ENCODE results near the gene CHST12. TPM values are rescaled to one million over a fixed set of nuclear protein-coding genes. Genes with fewer than 3 reads are reported as not detected.

CHST12 gene
- total RNA-seq, 6 experiments from 2014 or later, result 3.0 to 7.9 (median 5.7) TPM

GRCh38 chr7:2496375-2496774 is 93.0 kb downstream of the CHST12 start:
- no peak for TF ChIP-seq POLR2A (IDR thresholded peaks at IDR 0.05)
- no peak for TF ChIP-seq CTCF (IDR thresholded peaks at IDR 0.05)
- WGBS (ENCODE audit: insufficient coverage, low coverage, low lambda C conversion rate, missing lambda C conversion rate), result 93% methylated on average over 4 of the region's 9 CpGs
- H3K36me3 ChIP-seq, result no peaks in the 10 kb centered on the region
- intact Hi-C loops (cut with DNase I), result no loop called here
- no peak for DNase-seq
- H3K27me3 ChIP-seq, result no peaks in the 10 kb centered on the region
- H3K9me3 ChIP-seq, result no peaks in the 10 kb centered on the region
- no peak overlapping the region for H3K27ac ChIP-seq
- H3K4me1 ChIP-seq, result no peaks in the 10 kb centered on the region
- no peak overlapping the region for H3K4me3 ChIP-seq
- ATAC-seq, result no peak

GRCh38 chr7:2497065-2497464 is 93.7 kb downstream of the CHST12 start:
- WGBS (ENCODE audit: insufficient coverage, low coverage, low lambda C conversion rate, missing lambda C conversion rate), result 100% methylated on average over 1 of the region's 3 CpGs
- H3K36me3 ChIP-seq, result no peaks in the 10 kb centered on the region
- no peaks in the 10 kb centered on the region for H3K9me3 ChIP-seq
- no peak for TF ChIP-seq POLR2A (IDR thresholded peaks at IDR 0.05)
- no peak for TF ChIP-seq CTCF (IDR thresholded peaks at IDR 0.05)
- ATAC-seq (no peak), DNase-seq (no peak)
- no peaks in the 10 kb centered on the region for H3K4me1 ChIP-seq
- no peak overlapping the region for H3K4me3 ChIP-seq
- no peaks in the 10 kb centered on the region for H3K27me3 ChIP-seq
- intact Hi-C loops (cut with DNase I), result no loop called here
- no peak overlapping the region for H3K27ac ChIP-seq

GRCh38 chr7:2497500-2498336 is 94.3 kb downstream of the CHST12 start:
- H3K36me3 ChIP-seq, result no peaks in the 10 kb centered on the region
- WGBS (ENCODE audit: insufficient coverage, low coverage, low lambda C conversion rate, missing lambda C conversion rate), result 30% methylated on average over 2 of the region's 25 CpGs
- H3K4me1 ChIP-seq, result no peaks in the 10 kb centered on the region
- TF ChIP-seq CTCF (IDR thresholded peaks at IDR 0.05) (no peak), POLR2A (IDR thresholded peaks at IDR 0.05) (no peak)
- no peaks in the 10 kb centered on the region for H3K9me3 ChIP-seq
- H3K4me3 ChIP-seq, result no peak overlapping the region
- intact Hi-C loops (cut with DNase I), result no loop called here
- H3K27ac ChIP-seq, result no peak overlapping the region
- H3K27me3 ChIP-seq, result no peaks in the 10 kb centered on the region
- ATAC-seq, result no peak
- no peak for DNase-seq

Small RNA genes within 50 kb of the gene (small RNA-seq; reads per million reads assigned to genes)
- gene AC004840.2, result 0 reads per million in 2 experiments

Other genes with a start within 250 kb of the CHST12 start
- 10 to 100 TPM; 15.1 to 37.4 (median 20.5) TPM for gene MAD1L1, start 170.7 kb upstream of the CHST12 start, total RNA-seq
- gene MRM2, start 161.4 kb upstream of the CHST12 start, total RNA-seq, result 10 to 100 TPM in 4 of 6 experiments, 1 to 10 TPM in 2; 9.5 to 14.6 (median 11.5) TPM
- gene NUDT1, start 161.4 kb upstream of the CHST12 start, total RNA-seq, result 1 to 10 TPM; 1.6 to 4.1 (median 2.3) TPM
- 10 to 100 TPM in 5 of 6 experiments, 1 to 10 TPM in 1; 9.1 to 26.2 (median 13.0) TPM for gene SNX8, start 89.2 kb upstream of the CHST12 start, total RNA-seq
- gene EIF3B, start 48.8 kb upstream of the CHST12 start, total RNA-seq, result 10 to 100 TPM; 61.6 to 93.3 (median 68.3) TPM
- not detected for gene GRIFIN, start 72.8 kb downstream of the CHST12 start, total RNA-seq
- gene LFNG, start 116.2 kb downstream of the CHST12 start, total RNA-seq, result 1 to 10 TPM; 1.0 to 4.3 (median 1.7) TPM
- gene BRAT1, start 151.9 kb downstream of the CHST12 start, total RNA-seq, result 10 to 100 TPM; 11.1 to 25.9 (median 14.8) TPM
- 1 to 10 TPM; 3.7 to 7.0 (median 4.0) TPM for gene IQCE, start 155.4 kb downstream of the CHST12 start, total RNA-seq
- 10 to 100 TPM; 10.3 to 59.3 (median 37.6) TPM for gene TTYH3, start 228.4 kb downstream of the CHST12 start, total RNA-seq

Measured in right lobe of liver (tissue), 6 donors.